GM23248 (cell line): ENCODE data around the gene GTPBP4. TPM values are rescaled to one million over a fixed set of nuclear protein-coding genes. Genes with fewer than 3 reads are reported as not detected.

Experiments
- DNase-seq: peaks from one replicate; pipeline ENCODE4 v3.0.0-alpha.2; 2015
- H2AFZ ChIP-seq: fragments of 200-600 bp; sonication (generic); 2 replicates; pipeline ENCODE4 v1.6.1; 2016; ENCODE audit warnings: antibody characterized with exemption
- H3F3A ChIP-seq: fragments of 200-600 bp; sonication (generic); 2 replicates; pipeline ENCODE4 v1.6.1; 2016; ENCODE audit warnings: mild to moderate bottlenecking, antibody characterized with exemption, mixed run types; ENCODE audit not compliant: insufficient read depth
- H3K27ac ChIP-seq: fragments of 200-600 bp; sonication (generic); 2 replicates; pipeline ENCODE4 v1.5.1; 2016; ENCODE audit warnings: mild to moderate bottlenecking
- H3K27me3 ChIP-seq: fragments of 200-600 bp; sonication (generic); replicated peaks from 2 replicates; pipeline ENCODE4 v1.6.1; 2016; ENCODE audit warnings: mild to moderate bottlenecking; ENCODE audit not compliant: insufficient read depth
- H3K36me3 ChIP-seq: fragments of 200-600 bp; sonication (generic); 2 replicates; pipeline ENCODE4 v1.6.1; 2016; ENCODE audit warnings: low read depth, mild to moderate bottlenecking
- H3K4me1 ChIP-seq: fragments of 200-600 bp; sonication (generic); 2 replicates; pipeline ENCODE4 v1.6.1; 2016; ENCODE audit warnings: mild to moderate bottlenecking; ENCODE audit not compliant: insufficient read depth
- H3K4me2 ChIP-seq: fragments of 200-600 bp; sonication (generic); one replicate; pipeline ENCODE4 v1.6.1; 2016; ENCODE audit warnings: mild to moderate bottlenecking; ENCODE audit not compliant: unreplicated experiment
- H3K4me3 ChIP-seq: fragments of 200-600 bp; sonication (generic); 2 replicates; pipeline ENCODE4 v1.5.1; 2016; ENCODE audit warnings: mild to moderate bottlenecking
- H3K79me2 ChIP-seq: fragments of 200-600 bp; sonication (generic); 2 replicates; pipeline ENCODE4 v1.6.1; 2016; ENCODE audit warnings: mild to moderate bottlenecking; ENCODE audit not compliant: insufficient read depth
- H3K9ac ChIP-seq: fragments of 200-600 bp; sonication (generic); 2 replicates; pipeline ENCODE4 v1.6.1; 2016; ENCODE audit warnings: mild to moderate bottlenecking
- H3K9me2 ChIP-seq: fragments of 200-600 bp; sonication (generic); 2 replicates; pipeline ENCODE4 v1.6.1; 2016; ENCODE audit warnings: mixed run types, mild to moderate bottlenecking, moderate library complexity; ENCODE audit not compliant: insufficient read depth
- H3K9me3 ChIP-seq: fragments of 200-600 bp; sonication (generic); one replicate; pipeline ENCODE4 v1.6.1; 2017; ENCODE audit warnings: low read depth
- H4K20me1 ChIP-seq: fragments of 200-600 bp; sonication (generic); 2 replicates; pipeline ENCODE4 v1.6.0; 2016; ENCODE audit not compliant: insufficient read depth
- EZH2 ChIP-seq: fragments of 200-600 bp; sonication (generic); IDR thresholded peaks from 2 replicates; pipeline ENCODE4 v1.6.1; 2018; ENCODE audit warnings: antibody characterized with exemption, mild to moderate bottlenecking; ENCODE audit not compliant: insufficient read depth, poor library complexity, severe bottlenecking
- EZH2phosphoT487 ChIP-seq: fragments of 200-600 bp; sonication (generic); IDR thresholded peaks from 2 replicates; pipeline ENCODE4 v1.6.1; 2018; ENCODE audit warnings: antibody characterized with exemption, moderate library complexity, mild to moderate bottlenecking, low read depth; ENCODE audit not compliant: insufficient read depth
- WGBS, 2 experiments: methylation state at CpG; one replicate each; pipeline ENCODE4 v1.1.6; 2015 to 2017; ENCODE audit warnings: low lambda C conversion rate in 2 of 2, low coverage in 1 of 2; ENCODE audit errors: missing lambda C conversion rate in 2 of 2; 5-methylcytosine and 5-hydroxymethylcytosine counted together
- in situ Hi-C: fragments of 300-500 bp; cut with MboI; formaldehyde crosslinking; loops from 2 replicates; pipeline ENCODE4 v1.15.0; 2020
- polyA plus RNA-seq: library from polyadenylated mRNA; unstranded; fragments of >200 nt; fragmentation: Nextera tagmentation; extraction: Ambion mirVana; gene quantifications from 2 replicates; pipeline ENCODE4 v1.2.1, GENCODE V29; 2016
- total RNA-seq: library from RNA; depleted of rRNA; stranded (reverse); fragments of >200 nt; shearing (Covaris generic); gene quantifications from 2 replicates; pipeline ENCODE4 v1.2.3, GENCODE V29; 2014

Gene GTPBP4
- total and polyA plus RNA-seq, 2 experiments from 2014 or later: 34.3 to 71.6 TPM

DNA sequence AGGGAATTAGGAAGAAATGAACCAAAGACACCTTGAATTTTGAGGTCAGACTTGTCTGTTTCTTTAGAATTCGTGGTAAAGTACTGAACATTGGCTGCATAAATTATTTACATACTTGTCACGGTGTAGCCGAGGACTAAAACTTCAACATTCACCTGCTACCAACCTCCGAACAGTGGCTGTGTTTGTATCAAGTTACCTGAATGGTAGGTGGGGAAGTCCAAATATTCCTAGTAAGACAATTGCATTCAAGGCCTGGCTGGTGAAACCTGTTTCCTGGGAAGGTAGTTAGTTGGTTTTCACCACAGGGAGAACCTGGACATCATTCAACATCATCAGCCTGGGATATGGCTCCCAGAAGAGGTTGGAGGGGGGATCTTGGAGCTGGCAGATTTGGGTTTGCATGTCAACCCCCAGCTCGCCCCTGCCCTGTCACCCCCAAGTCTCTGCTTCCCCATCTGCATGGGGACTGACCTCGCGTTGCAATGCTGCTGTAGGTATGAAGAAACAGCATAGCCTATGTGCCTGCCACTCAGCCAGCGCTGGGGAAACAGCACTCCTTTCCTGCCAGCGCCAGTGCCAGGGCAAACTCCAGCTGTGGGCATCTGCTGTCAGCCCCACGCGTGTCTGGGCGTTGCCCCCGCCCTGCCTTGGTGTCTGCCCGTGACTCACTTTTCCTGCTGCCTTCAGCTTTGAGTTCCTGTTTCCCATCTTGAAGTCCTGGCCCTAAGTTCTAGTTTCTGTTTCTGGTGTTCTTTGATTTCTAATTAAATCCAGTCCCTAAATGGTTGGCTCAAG lies 44.0 kb upstream of the GTPBP4 start:
- Histone ChIP-seq H3K27ac (peak overlapping the region; percentile 79), H3K27me3 (no peaks in the 10 kb centered on the region), H3K36me3 (no peaks in the 10 kb centered on the region), H3K9ac (peak overlapping the region; percentile 68), H3K4me2 (peak overlapping the region; percentile 83), H3K4me3 (peak overlapping the region; percentile 62), H3K9me2 (no peaks in the 10 kb centered on the region), H3K79me2 (no peaks in the 10 kb centered on the region), H3K4me1 (0 out of 2 replicates have a peak, but pooled peaks cover 3% of the 10 kb centered on the region), H4K20me1 (no peaks in the 10 kb centered on the region), H3F3A (no peaks in the 10 kb centered on the region), H3K9me3 (no peaks in the 10 kb centered on the region), H2AFZ (peak overlapping the region; percentile 90)
- TF ChIP-seq EZH2phosphoT487 (no peak), EZH2 (no peak)
- DNase-seq: peak; percentile 91
- in situ Hi-C loops: no loop called here
- WGBS, 2 experiments: 36 to 41% methylated on average over 14 of the region's 14 CpGs

DNA sequence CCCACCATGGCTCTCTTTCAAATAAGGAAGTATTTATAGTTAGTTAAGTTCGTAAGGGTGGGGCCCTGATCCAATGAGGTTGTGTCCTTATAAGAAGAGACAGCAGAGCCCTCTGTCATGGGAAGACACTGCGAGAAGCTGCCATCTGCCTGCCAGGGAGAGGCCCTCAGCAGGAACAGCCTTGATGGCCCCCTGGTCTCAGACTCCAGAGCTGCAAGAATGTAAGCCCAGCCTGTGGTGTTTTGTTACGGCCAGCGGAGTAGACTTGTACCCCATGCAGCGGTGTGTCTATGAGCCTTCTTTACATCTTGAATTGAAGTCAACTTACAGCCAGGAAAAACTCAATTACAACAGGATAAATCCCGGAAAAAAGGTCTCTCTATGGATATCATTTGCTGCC lies 42.5 kb upstream of the GTPBP4 start:
- no peak overlapping the region for H3K9ac ChIP-seq
- in situ Hi-C loops: no loop called here
- WGBS, 2 experiments: 88 to 90% methylated on average over 6 of the region's 6 CpGs
- no peak overlapping the region for H3K27ac ChIP-seq
- no peaks in the 10 kb centered on the region for H3K36me3 ChIP-seq
- no peak overlapping the region for H3K4me3 ChIP-seq
- TF ChIP-seq EZH2phosphoT487 (no peak), EZH2 (no peak)
- no peaks in the 10 kb centered on the region for H3K9me2 ChIP-seq
- no peak overlapping the region for H2AFZ ChIP-seq
- H3K9me3 ChIP-seq: no peaks in the 10 kb centered on the region
- H3K4me2 ChIP-seq: no peak overlapping the region
- H4K20me1 ChIP-seq: no peaks in the 10 kb centered on the region
- DNase-seq: no peak
- H3F3A ChIP-seq: no peaks in the 10 kb centered on the region
- 0 out of 2 replicates have a peak, but pooled peaks cover 3% of the 10 kb centered on the region for H3K4me1 ChIP-seq
- no peaks in the 10 kb centered on the region for H3K79me2 ChIP-seq
- H3K27me3 ChIP-seq: no peaks in the 10 kb centered on the region

DNA sequence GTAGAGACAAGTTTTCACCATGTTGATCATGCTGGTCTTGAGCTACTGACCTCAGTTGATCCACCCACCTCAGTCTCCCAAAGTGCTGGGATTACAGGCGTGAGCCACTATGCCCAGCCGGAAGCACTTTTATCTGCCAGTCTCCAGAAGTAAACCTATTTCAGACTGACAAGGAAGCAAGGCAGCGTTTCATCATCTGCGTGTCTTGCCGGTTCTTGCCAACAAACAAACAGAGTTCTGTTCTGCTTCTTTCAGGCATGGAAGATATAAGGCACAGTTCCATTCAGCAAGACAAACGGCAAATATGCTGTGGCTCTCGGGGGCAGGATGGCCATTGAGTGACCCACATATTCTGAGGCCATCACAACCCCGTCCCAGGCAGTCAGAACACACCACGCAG lies 41.2 kb upstream of the GTPBP4 start:
- Histone ChIP-seq H3K79me2 (no peaks in the 10 kb centered on the region), H3K27ac (no peak overlapping the region), H3K4me1 (0 out of 2 replicates have a peak, but pooled peaks cover 3% of the 10 kb centered on the region), H3K9ac (no peak overlapping the region), H3K27me3 (no peaks in the 10 kb centered on the region), H3F3A (no peaks in the 10 kb centered on the region), H3K9me3 (no peaks in the 10 kb centered on the region), H3K4me3 (no peak overlapping the region), H2AFZ (no peak overlapping the region), H3K36me3 (no peaks in the 10 kb centered on the region), H4K20me1 (no peaks in the 10 kb centered on the region), H3K9me2 (no peaks in the 10 kb centered on the region), H3K4me2 (no peak overlapping the region)
- no peak for DNase-seq
- WGBS, 2 experiments: 91 to 92% methylated on average over 9 of the region's 9 CpGs
- in situ Hi-C loops: no loop called here
- TF ChIP-seq EZH2phosphoT487: no peak
- TF ChIP-seq EZH2: no peak

DNA sequence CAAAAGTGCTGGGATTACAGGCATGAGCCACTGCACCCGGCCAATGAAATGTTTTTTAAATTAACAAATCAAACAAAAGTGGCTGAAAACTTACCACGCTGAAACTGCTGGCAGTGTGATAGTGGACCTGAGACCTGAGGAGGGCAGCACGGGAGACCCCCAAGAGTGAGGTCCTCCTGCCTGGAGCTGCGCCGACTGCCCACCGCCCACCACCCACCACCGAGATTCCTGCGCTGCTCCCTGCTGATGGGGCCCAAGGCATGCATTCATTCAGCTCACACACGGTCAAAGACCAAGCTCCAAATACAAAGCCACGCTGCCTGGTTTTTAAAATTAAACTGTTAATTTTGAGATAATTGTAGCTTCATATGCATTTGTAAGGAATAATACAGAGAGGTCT lies 40.4 kb upstream of the GTPBP4 start:
- no peak for DNase-seq
- Histone ChIP-seq H3K36me3 (no peaks in the 10 kb centered on the region), H2AFZ (no peak overlapping the region), H3K9me3 (no peaks in the 10 kb centered on the region), H3K4me2 (no peak overlapping the region), H3K9me2 (no peaks in the 10 kb centered on the region), H3F3A (no peaks in the 10 kb centered on the region), H3K4me1 (0 out of 2 replicates have a peak, but pooled peaks cover 3% of the 10 kb centered on the region), H3K9ac (no peak overlapping the region), H4K20me1 (no peaks in the 10 kb centered on the region), H3K27ac (no peak overlapping the region), H3K4me3 (no peak overlapping the region), H3K27me3 (no peaks in the 10 kb centered on the region), H3K79me2 (no peaks in the 10 kb centered on the region)
- in situ Hi-C loops: no loop called here
- TF ChIP-seq EZH2: no peak
- TF ChIP-seq EZH2phosphoT487: no peak
- WGBS, 2 experiments: 74 to 78% methylated on average over 7 to 10 of the region's 10 CpGs
